Tibial artery (tissue), 4 donors: ENCODE measurements around the gene PDGFD.

Experiments
- DNase-seq, 2 donors: peaks; one replicate each; pipeline ENCODE4 v3.0.0-alpha.2; 2019
- H3K27ac ChIP-seq, 2 donors: fragments of 200-600 bp; sonication (generic) in 1 of 2; 1 replicate in 1 of 2; 2 replicates in 1 of 2; pipeline ENCODE4 v1.5.1; 2018 to 2019; ENCODE audit warnings: mild to moderate bottlenecking in 1 of 2
- H3K27me3 ChIP-seq, 2 donors: fragments of 200-600 bp; sonication (generic) in 1 of 2; one replicate each; pipeline versions ENCODE4 v1.5.1 to v1.6.0; 2016 to 2019
- H3K36me3 ChIP-seq, 3 donors: fragments of 200-600 bp; sonication (generic) in 2 of 3; one replicate each; pipeline ENCODE4 v1.5.1; 2016 to 2019; ENCODE audit warnings: mild to moderate bottlenecking in 2 of 3
- H3K4me1 ChIP-seq, 4 donors: fragments of 200-600 bp; sonication (generic) in 2 of 4; 1 replicate in 3 of 4; 2 replicates in 1 of 4; pipeline ENCODE4 v1.5.1; 2016 to 2019
- H3K4me3 ChIP-seq, 2 donors: fragments of 200-600 bp; sonication (generic) in 1 of 2; 1 replicate in 1 of 2; 2 replicates in 1 of 2; pipeline ENCODE4 v1.5.1; 2018 to 2019; ENCODE audit warnings: mild to moderate bottlenecking in 2 of 2
- H3K9me3 ChIP-seq, 3 donors: fragments of 200-600 bp; sonication (generic) in 1 of 3; one replicate each; pipeline ENCODE4 v1.5.1; 2016 to 2019
- CTCF ChIP-seq, 2 experiments: fragments of 200-600 bp in 1 of 2; fragments of 450-650 bp in 1 of 2; IDR thresholded peaks; one replicate each; pipeline ENCODE4 v1.5.1; 2017 to 2019; ENCODE audit warnings: antibody characterized with exemption in 2 of 2, mild to moderate bottlenecking in 1 of 2, moderate library complexity in 1 of 2
- intact Hi-C: fragments of 100-400 bp; cut with DNase I; formaldehyde crosslinking; loops from one replicate; pipeline ENCODE4 v1.15.0; 2023; ENCODE audit warnings: low total_unique reads

Gene PDGFD

GRCh38 chr11:103924166-103925013 lies 239.6 kb downstream of the PDGFD start:
- Histone ChIP-seq H3K36me3 (no peaks in the 10 kb centered on the region), H3K9me3 (no peaks in the 10 kb centered on the region), H3K4me3 (no peak overlapping the region), H3K4me1 (no peaks in the 10 kb centered on the region), H3K27ac (no peak overlapping the region), H3K27me3 (no peaks in the 10 kb centered on the region)
- TF ChIP-seq CTCF (IDR thresholded peaks at IDR 0.05) = no peak
- no peak for DNase-seq
- intact Hi-C loops = no loop called here

GRCh38 chr11:103923451-103923931 lies 240.5 kb downstream of the PDGFD start:
- no peak for DNase-seq
- intact Hi-C loops = no loop called here

GRCh38 chr11:103920933-103921332 lies 243.0 kb downstream of the PDGFD start:
- no peaks in the 10 kb centered on the region for H3K27me3 ChIP-seq
- no peak overlapping the region for H3K27ac ChIP-seq
- no peaks in the 10 kb centered on the region for H3K4me1 ChIP-seq
- H3K36me3 ChIP-seq = no peaks in the 10 kb centered on the region
- no peak for DNase-seq
- no peak for TF ChIP-seq CTCF (IDR thresholded peaks at IDR 0.05)
- no peaks in the 10 kb centered on the region for H3K9me3 ChIP-seq
- no peak overlapping the region for H3K4me3 ChIP-seq
- intact Hi-C loops = no loop called here

More at GRCh38 chr11:103923451-103923931, 240.5 kb downstream of the PDGFD start:
- no peaks in the 10 kb centered on the region for H3K4me1 ChIP-seq
- no peaks in the 10 kb centered on the region for H3K9me3 ChIP-seq
- H3K27ac ChIP-seq = no peak overlapping the region
- no peak overlapping the region for H3K4me3 ChIP-seq
- no peak for TF ChIP-seq CTCF (IDR thresholded peaks at IDR 0.05)
- H3K36me3 ChIP-seq = no peaks in the 10 kb centered on the region
- H3K27me3 ChIP-seq = no peaks in the 10 kb centered on the region

GRCh38 chr11:103920449-103920848 lies 243.5 kb downstream of the PDGFD start:
- H3K9me3 ChIP-seq = no peaks in the 10 kb centered on the region
- DNase-seq = no peak
- H3K27ac ChIP-seq = no peak overlapping the region
- no peak overlapping the region for H3K4me3 ChIP-seq
- H3K27me3 ChIP-seq = no peaks in the 10 kb centered on the region
- H3K4me1 ChIP-seq = no peaks in the 10 kb centered on the region
- intact Hi-C loops = no loop called here
- no peaks in the 10 kb centered on the region for H3K36me3 ChIP-seq
- no peak for TF ChIP-seq CTCF (IDR thresholded peaks at IDR 0.05)

GRCh38 chr11:103910721-103911120 lies 253.2 kb downstream of the PDGFD start:
- H3K4me3 ChIP-seq = no peak overlapping the region
- no peak overlapping the region for H3K27ac ChIP-seq
- peaks cover 0 to 3% (median 0%) of the 10 kb centered on the region in 3 donors for H3K36me3 ChIP-seq
- H3K4me1 ChIP-seq = no peaks in the 10 kb centered on the region
- DNase-seq = no peak
- H3K9me3 ChIP-seq = peaks cover 0 to 8% (median 0%) of the 10 kb centered on the region in 3 donors
- TF ChIP-seq CTCF (IDR thresholded peaks at IDR 0.05) = no peak
- intact Hi-C loops = no loop called here
- H3K27me3 ChIP-seq = no peaks in the 10 kb centered on the region
